GM12875 (cell line): ENCODE data around the gene NUTM1.
A peak's percentile ranks its signal among the peaks of the same experiment; 100 is the strongest.

Source experiments
- H3K4me3 ChIP-seq: one replicate; pipeline ENCODE4 v1.5.1; 2011; ENCODE audit warnings: low read depth, low read length, control low read depth
- TF ChIP-seq, protein P1 (sequence below): IDR thresholded peaks from 2 replicates; pipeline ENCODE4 v1.5.1; 2011; ENCODE audit warnings: low read depth, mild to moderate bottlenecking, control low read depth, inconsistent platforms, low read length, moderate library complexity, borderline replicate concordance; ENCODE audit not compliant: insufficient read depth

Gene NUTM1

DNA sequence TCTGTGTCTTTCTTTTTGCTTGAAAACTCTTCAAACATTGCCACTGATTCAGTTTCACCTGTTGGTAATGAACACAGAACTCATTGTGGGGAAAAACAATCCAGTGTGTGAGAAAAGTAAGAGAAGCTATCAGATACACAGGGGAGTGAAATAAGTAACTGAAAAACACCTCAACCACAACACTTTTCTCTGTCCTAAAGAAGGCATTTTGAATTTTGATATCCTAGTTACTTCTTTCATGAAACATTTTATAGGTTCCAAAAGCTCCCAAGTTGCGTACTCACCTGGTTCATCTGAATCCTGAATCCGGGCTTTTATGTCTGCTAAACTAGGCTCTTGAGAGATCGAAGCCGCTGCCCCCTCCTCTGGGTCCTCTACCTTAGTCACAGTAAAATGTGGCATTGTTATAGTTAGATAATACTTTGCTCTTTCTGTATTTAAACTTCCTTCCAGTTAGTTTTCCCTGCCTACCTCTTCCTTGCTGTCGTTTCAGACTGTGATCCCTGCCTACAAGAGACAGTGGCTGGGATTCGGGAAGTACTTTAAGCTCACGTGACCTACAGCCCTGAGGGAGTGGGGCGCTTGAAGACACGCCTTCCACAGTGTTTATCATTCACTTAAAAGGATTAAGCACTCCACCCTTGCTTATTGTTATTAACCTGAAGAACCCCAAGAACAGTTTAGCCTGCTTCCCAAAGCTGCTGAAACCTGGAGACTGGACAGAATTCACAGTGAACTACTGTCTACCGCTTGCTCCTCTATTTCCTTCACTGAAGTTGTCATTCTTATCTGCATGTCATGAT lies 24.6 kb upstream of the NUTM1 start:
- TF ChIP-seq, protein P1, sequence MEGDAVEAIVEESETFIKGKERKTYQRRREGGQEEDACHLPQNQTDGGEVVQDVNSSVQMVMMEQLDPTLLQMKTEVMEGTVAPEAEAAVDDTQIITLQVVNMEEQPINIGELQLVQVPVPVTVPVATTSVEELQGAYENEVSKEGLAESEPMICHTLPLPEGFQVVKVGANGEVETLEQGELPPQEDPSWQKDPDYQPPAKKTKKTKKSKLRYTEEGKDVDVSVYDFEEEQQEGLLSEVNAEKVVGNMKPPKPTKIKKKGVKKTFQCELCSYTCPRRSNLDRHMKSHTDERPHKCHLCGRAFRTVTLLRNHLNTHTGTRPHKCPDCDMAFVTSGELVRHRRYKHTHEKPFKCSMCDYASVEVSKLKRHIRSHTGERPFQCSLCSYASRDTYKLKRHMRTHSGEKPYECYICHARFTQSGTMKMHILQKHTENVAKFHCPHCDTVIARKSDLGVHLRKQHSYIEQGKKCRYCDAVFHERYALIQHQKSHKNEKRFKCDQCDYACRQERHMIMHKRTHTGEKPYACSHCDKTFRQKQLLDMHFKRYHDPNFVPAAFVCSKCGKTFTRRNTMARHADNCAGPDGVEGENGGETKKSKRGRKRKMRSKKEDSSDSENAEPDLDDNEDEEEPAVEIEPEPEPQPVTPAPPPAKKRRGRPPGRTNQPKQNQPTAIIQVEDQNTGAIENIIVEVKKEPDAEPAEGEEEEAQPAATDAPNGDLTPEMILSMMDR, result no peak
- H3K4me3 ChIP-seq, result peak overlapping the region; percentile 53

DNA sequence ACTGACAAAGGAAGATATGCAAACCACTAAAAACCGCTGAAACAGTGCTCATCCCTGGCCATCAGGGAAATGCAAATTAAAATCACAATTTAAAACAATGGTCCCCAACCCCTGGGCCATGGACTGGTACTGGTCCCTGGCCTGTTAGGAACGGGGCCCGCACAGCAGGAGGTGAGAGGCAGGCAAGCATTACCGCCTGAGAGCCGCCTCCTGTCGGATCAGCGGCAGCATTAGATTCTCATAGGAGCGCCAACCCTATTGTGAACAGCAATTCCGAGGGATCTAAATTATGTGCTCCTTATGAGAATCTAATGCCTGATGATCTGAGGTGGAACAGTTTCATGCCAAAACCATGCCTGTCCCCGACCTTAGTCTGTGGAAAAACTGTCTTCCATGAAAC lies 19.9 kb upstream of the NUTM1 start:
- TF ChIP-seq, protein P1, result no peak
- H3K4me3 ChIP-seq, result no peak overlapping the region

- H3K4me3 ChIP-seq, result no peak overlapping the region
- TF ChIP-seq, protein P1, result no peak
These were observed 18.2 kb upstream of the NUTM1 start for GRCh38 chr15:34324933-34325332.

GRCh38 chr15:34325368-34325767 lies 17.7 kb upstream of the NUTM1 start:
- H3K4me3 ChIP-seq, result no peak overlapping the region
- TF ChIP-seq, protein P1, result no peak

DNA sequence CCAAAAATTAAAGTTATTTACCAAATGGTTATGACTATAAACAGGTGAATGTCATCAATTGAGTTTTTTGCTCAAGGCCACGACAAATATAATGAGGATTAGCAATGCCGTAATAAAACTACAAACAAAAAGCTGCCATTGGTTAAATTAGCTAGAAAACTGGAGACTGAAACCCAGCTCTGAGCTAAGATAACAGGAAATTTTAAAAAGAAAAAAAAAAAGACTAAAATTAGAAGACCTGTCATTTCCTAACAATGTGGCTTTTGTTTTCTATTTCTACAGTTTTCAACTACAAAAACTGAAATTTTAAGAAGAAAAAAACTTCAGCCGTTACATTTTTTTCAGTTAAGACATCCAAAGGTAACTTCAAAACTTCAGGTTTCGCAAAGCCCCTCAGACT lies 15.2 kb upstream of the NUTM1 start:
- TF ChIP-seq, protein P1, result no peak
- no peak overlapping the region for H3K4me3 ChIP-seq

GRCh38 chr15:34329006-34329405 lies 14.1 kb upstream of the NUTM1 start:
- TF ChIP-seq, protein P1, result no peak
- no peak overlapping the region for H3K4me3 ChIP-seq

DNA sequence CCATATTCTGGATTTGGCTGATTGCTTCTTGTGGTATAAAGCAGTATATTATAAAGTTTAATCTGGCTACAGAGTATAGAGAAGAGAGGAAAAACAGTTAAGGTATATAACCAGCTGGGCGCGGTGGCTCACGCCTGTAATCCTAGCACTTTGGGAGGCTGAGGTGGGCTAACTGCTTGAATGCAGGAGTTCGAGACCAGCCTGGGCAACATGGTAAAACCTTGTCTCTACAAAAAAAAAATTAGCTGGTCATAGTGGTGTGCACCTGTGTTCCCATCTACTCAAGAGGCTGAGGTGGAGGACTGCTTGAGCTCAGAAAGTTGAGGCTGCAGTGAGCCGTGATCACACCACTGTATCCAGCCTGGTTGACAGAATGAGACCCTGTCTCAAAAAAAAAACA lies 12.8 kb upstream of the NUTM1 start:
- no peak overlapping the region for H3K4me3 ChIP-seq
- TF ChIP-seq, protein P1, result no peak
